Measurements from ENCODE around the gene ZNF750. TPM values are rescaled to one million over a fixed set of nuclear protein-coding genes. Genes with fewer than 3 reads are reported as not detected.

Gene ZNF750
- total RNA-seq: 0.04 TPM
- 1 to 10 TPM in 1 of 8 donors, under 1 TPM in 7; 0.11 to 4.8 (median 0.40) TPM for polyA plus RNA-seq (ENCODE audit: insufficient read depth in 1 of 8, insufficient read length in 8 of 8, low replicate concordance in 1 of 8)
- long read RNA-seq, donor 1: 0 reads
- long read RNA-seq, donor 2: 0 reads
- long read RNA-seq, donor 3: 0 reads
- long read RNA-seq, donor 4: 0 reads
- long read RNA-seq, donor 5, partial matches to known transcripts: 0 of 1 reads
- long read RNA-seq, donor 5, other reads (novel, unspliced or antisense): 0 of 1 reads
- long read RNA-seq, donor 6: 0 reads
- long read RNA-seq, donor 7: 0 reads
- long read RNA-seq, donor 8: 0 reads
- long read RNA-seq, donor 9: 0 reads
- long read RNA-seq, donor 10, partial matches to known transcripts: 23 of 23 reads
- long read RNA-seq, donor 10, other reads (novel, unspliced or antisense): 0 of 23 reads
- long read RNA-seq, donor 11: 0 reads

DNA sequence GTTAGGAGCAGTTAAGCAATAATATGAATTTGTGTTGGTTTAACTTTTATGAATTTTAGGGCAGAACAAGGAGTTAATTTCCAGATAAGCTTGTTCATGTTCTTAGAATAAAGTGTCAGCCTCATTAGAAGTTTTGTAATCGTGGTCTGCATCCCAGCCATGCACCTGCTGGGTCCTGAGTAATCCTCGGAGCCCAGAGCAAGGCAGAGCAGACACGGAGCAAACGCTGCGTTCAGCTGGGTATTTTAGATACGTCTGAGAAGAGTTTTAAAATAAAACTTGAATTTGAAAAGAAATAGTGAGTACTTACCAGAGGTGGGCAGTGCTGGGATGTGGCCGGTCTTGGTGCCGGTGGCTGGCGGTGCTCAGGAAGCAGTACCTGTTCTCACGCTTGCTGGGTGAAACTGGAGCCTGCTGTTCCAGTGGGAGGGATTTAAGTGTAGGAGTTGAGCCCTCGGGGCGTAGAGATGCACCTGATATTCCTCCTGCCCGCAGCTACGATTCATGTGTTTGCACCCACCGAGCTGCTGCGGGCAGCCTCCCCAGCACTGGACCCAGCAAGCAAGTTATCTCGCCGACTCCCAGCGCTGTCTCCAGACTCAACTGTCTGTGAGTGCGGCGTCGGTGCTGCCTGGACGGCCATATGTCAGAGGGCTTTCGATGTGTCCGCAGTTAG is at the start of gene ZNF750:
Gene ZNF750 (minus strand): TSS at position 406 of the 676 bp plus-strand sequence. CDS start 7,568 bp downstream, outside the sequence.
- Histone ChIP-seq H3K4me3 (ENCODE audit: low read length) (no peak within 1 kb of the TSS), H3K36me3 (ENCODE audit: control insufficient read depth, insufficient read depth, low read length) (peaks cover 2% of the 10 kb centered on the region), H3K4me1 (ENCODE audit: control insufficient read depth, insufficient read depth, low read length) (peaks cover 17% of the 10 kb centered on the region), H3K27me3 (ENCODE audit: control insufficient read depth, insufficient read depth, low read length) (no peaks in the 10 kb centered on the region), H3K27ac (ENCODE audit: low read length) (no peak within 1 kb of the TSS), H3K9me3 (replicated peaks; ENCODE audit: control insufficient read depth, low read depth, low read length) (no peaks in the 10 kb centered on the region)
- no peak for DNase-seq
- 80% methylated on average over 21 of the region's 25 CpGs for WGBS (ENCODE audit: insufficient coverage)

DNA sequence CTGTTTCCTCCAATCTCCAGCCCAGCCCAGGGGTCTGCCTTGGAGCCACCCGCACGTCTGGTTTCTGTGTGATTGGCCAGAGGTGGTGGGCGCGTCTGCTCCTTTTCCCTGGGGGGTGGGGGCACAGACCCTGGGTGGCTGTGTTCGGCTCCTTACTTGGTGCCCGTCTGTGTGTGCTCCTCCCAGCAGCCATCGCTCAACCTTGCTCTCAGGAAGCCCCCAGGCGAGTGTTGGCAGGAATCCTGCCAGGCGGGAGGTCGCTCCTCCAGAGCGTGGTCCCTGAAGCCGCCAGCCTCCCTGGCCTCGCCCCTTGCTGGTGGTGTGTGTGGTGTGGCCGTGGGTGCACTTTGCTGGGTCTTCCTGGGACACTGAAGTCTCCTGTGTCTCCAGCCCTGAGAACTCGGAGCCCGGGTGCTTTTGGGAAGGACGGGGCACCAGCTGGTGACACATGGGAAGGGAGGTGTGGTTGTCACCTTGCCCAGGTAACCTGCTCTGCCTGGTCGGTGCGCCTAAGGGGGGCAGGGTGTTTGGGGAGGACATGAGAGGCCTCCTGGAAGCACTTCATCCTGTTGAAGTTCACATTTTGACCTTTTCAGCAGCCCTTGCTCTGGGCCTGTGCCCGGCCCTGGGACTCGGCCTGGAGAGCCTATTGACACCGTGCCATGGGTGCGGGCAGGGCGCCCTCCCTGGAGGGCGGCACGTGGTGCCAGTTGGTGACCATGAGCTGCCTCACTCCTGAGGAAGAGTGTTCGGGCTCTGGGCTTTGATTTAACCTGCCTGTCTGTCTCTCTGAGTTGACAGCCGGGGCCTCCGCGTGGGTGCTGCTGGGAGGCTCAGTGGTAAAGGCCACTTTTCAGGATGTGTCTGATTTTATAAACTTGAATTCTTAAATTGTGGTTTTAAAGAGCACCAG is 49.0 kb upstream of the ZNF750 start:
- Histone ChIP-seq H3K9me3 (replicated peaks; ENCODE audit: control insufficient read depth, low read depth, low read length) (no peaks in the 10 kb centered on the region), H3K4me1 (ENCODE audit: control insufficient read depth, insufficient read depth, low read length) (peaks cover 68% of the 10 kb centered on the region), H3K36me3 (ENCODE audit: control insufficient read depth, insufficient read depth, low read length) (peaks cover 17% of the 10 kb centered on the region), H3K4me3 (ENCODE audit: low read length) (no peak overlapping the region), H3K27ac (ENCODE audit: low read length) (no peak overlapping the region), H3K27me3 (ENCODE audit: control insufficient read depth, insufficient read depth, low read length) (no peaks in the 10 kb centered on the region)
- DNase-seq: no peak
- WGBS (ENCODE audit: insufficient coverage): 81% methylated on average over 19 of the region's 30 CpGs

DNA sequence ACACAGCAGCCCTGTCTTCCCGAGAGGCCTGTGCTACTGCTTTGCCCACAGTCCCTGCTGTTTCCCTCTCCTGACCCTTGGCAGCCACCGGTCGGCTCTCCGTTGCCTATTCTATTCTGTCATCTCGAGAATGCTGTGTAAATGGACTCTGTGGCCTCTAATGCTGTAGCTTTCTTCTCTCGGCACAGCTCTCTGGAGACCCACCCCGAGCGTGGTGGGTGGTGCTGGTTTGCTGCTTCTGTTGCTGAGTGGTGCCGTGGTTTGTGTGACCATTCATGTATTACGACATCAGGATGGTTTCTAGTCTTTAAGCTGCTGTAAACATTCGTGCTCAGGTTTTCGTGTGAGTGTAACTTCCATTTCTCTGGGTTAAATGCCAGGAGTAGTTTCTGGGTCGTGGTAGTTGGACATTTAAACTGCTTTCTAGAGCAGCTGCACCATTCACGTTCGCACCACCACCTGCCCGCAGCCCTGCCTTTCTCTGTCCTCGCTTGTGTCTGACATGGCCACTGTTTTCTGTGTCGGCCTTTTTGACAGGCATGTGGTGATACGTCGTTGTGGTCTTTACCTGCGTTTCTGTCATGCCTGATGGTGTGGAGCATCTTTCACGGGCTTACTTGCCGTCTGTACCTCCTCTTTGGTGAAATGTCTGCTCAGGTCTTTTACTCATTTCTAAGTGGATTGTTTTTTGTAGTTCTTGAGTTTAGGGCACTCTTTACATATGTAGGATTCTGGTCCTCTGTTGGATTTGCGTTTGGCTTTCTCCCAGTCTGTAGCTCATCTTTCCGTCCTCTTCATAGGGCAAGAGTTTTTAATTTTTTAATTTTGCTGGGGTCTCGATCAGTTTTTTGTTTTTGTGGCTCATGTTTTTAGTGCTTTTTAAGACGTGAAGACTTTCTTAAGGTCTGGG is 47.7 kb upstream of the ZNF750 start:
- H3K4me1 ChIP-seq (ENCODE audit: control insufficient read depth, insufficient read depth, low read length): peaks cover 58% of the 10 kb centered on the region
- DNase-seq: no peak
- WGBS (ENCODE audit: insufficient coverage): 95% methylated on average over 14 of the region's 27 CpGs
- peaks cover 17% of the 10 kb centered on the region for H3K36me3 ChIP-seq (ENCODE audit: control insufficient read depth, insufficient read depth, low read length)
- H3K9me3 ChIP-seq (replicated peaks; ENCODE audit: control insufficient read depth, low read depth, low read length): no peaks in the 10 kb centered on the region
- H3K27me3 ChIP-seq (ENCODE audit: control insufficient read depth, insufficient read depth, low read length): no peaks in the 10 kb centered on the region
- no peak overlapping the region for H3K4me3 ChIP-seq (ENCODE audit: low read length)
- H3K27ac ChIP-seq (ENCODE audit: low read length): no peak overlapping the region

DNA sequence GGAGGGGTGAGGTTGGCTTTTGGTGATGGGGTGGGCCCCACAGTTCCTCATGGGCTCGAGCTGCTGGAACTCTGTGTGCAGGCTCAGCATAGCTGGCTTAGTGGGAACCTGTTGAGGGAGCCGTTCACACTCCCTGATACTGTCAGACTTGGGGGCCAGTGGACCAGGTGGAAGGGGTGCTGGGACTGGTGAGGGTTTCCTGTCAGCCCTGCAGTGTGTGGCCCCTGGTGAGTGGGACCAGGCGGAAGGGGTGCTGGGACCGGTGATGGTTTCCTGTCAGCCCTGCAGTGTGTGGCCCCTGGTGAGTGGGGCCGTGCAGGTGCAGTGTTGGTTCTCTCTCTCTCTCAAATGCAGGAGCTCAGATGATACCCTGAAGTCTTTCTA is 45.1 kb upstream of the ZNF750 start:
- Histone ChIP-seq H3K36me3 (ENCODE audit: control insufficient read depth, insufficient read depth, low read length) (peaks cover 8% of the 10 kb centered on the region), H3K27ac (ENCODE audit: low read length) (peak overlapping the region; percentile 8), H3K4me1 (ENCODE audit: control insufficient read depth, insufficient read depth, low read length) (peaks cover 56% of the 10 kb centered on the region), H3K27me3 (ENCODE audit: control insufficient read depth, insufficient read depth, low read length) (no peaks in the 10 kb centered on the region), H3K9me3 (replicated peaks; ENCODE audit: control insufficient read depth, low read depth, low read length) (no peaks in the 10 kb centered on the region), H3K4me3 (ENCODE audit: low read length) (no peak overlapping the region)
- WGBS (ENCODE audit: insufficient coverage): 56% methylated on average over 4 of the region's 5 CpGs
- no peak for DNase-seq

DNA sequence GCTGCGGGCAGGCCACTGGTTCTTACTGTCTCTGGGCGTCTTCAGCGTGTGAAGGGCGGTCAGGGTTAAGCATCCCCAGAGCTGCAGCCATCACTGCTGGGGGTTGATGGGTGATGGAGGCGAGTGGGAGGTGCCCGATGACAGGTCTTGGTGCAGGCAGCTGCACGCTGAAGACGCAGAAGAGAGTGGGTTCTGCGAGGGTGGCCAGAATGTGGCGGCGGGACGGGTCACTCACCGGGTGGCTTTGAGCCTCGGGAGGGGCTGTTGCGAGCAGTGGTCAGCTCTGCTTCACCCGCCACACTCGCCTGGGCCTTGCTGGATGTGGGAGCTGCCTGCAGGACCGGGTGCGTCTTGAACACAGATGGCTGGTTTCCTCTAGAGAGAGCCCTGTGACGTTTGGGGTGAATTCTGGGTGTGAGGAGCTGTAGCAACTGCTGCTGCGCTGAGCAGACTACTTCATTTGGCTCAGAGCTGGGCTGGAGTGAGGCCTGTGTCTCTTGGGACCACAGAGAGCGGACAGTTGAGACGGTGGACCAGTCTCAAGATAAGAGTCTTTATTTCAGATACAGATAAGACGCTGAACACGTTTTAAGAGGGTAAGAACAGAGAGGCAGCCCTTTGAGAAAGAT is 44.6 kb upstream of the ZNF750 start:
- no peaks in the 10 kb centered on the region for H3K9me3 ChIP-seq (replicated peaks; ENCODE audit: control insufficient read depth, low read depth, low read length)
- peaks cover 54% of the 10 kb centered on the region for H3K4me1 ChIP-seq (ENCODE audit: control insufficient read depth, insufficient read depth, low read length)
- H3K4me3 ChIP-seq (ENCODE audit: low read length): no peak overlapping the region
- peak; percentile 76 for DNase-seq
- peaks cover 11% of the 10 kb centered on the region for H3K36me3 ChIP-seq (ENCODE audit: control insufficient read depth, insufficient read depth, low read length)
- 61% methylated on average over 24 of the region's 25 CpGs for WGBS (ENCODE audit: insufficient coverage)
- H3K27ac ChIP-seq (ENCODE audit: low read length): peak overlapping the region; percentile 8
- H3K27me3 ChIP-seq (ENCODE audit: control insufficient read depth, insufficient read depth, low read length): no peaks in the 10 kb centered on the region

DNA sequence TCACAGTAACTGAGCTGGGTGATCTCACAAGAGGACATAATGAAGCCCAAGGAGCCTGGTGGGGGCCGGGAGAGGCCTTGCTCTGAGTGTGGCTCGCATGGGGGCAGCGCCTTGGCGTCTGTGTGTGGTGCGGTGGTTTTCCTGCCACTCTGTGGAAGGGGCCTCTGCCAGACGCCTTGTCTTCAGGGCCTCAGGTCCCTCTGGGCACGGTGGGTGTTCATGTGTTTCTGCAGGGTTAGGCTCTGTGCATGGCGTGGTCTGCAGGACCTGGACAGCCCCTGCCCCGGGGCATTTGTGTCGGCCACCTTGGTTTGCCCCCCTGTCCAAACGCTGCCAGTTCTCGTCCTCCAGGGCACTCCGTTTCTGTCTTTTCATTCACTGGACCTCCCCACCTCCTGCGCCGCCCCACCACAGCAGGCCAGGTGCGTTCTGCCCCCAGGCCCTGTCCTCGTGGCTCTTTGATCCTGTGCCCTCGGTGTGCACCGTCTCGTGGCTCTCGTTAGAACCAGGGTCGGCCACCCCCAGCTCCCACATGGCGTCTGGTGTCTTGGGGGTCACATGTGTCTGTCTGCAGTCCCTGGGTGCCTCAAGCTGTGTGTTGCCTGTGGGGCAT is 43.7 kb upstream of the ZNF750 start:
- no peaks in the 10 kb centered on the region for H3K9me3 ChIP-seq (replicated peaks; ENCODE audit: control insufficient read depth, low read depth, low read length)
- H3K4me1 ChIP-seq (ENCODE audit: control insufficient read depth, insufficient read depth, low read length): peaks cover 51% of the 10 kb centered on the region
- H3K36me3 ChIP-seq (ENCODE audit: control insufficient read depth, insufficient read depth, low read length): peaks cover 11% of the 10 kb centered on the region
- 88% methylated on average over 19 of the region's 23 CpGs for WGBS (ENCODE audit: insufficient coverage)
- no peaks in the 10 kb centered on the region for H3K27me3 ChIP-seq (ENCODE audit: control insufficient read depth, insufficient read depth, low read length)
- H3K27ac ChIP-seq (ENCODE audit: low read length): no peak overlapping the region
- no peak overlapping the region for H3K4me3 ChIP-seq (ENCODE audit: low read length)
- DNase-seq: no peak

DNA sequence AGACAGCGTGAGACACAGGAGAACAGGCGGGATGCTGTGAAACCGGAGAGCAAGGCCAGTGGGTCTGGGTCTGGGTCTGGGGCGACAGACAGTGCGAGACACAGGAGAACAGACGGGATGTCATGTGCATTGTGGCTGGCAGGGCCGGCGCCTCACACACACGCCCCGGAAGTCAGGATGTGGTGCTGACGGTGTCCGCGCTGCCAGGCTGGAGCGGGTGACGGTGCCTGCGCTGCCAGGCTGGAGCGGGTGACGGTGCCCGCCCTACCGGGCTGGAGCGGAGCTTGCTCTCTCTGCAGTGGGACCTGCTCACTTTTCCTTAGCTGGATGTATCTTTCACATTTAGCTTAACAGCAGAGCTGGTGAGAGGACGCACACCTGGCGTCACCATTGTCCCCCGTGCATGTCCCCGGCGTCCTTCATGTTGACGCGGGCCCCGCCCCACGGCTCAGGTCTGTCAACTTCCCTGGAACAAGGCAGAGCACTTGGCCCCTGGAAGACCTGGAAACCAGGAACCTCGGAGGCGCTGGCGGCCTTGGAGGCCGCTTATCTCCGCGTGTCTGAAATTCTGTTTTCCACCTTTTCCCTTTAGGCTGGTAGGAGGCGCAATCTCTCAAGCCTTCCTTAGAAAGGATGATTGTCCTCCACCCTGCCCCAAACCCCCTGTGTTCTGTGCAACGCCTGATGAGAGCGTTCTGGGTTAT is 43.0 kb upstream of the ZNF750 start:
- no peak overlapping the region for H3K27ac ChIP-seq (ENCODE audit: low read length)
- H3K9me3 ChIP-seq (replicated peaks; ENCODE audit: control insufficient read depth, low read depth, low read length): no peaks in the 10 kb centered on the region
- peaks cover 51% of the 10 kb centered on the region for H3K4me1 ChIP-seq (ENCODE audit: control insufficient read depth, insufficient read depth, low read length)
- no peak for DNase-seq
- H3K36me3 ChIP-seq (ENCODE audit: control insufficient read depth, insufficient read depth, low read length): peaks cover 11% of the 10 kb centered on the region
- WGBS (ENCODE audit: insufficient coverage): 93% methylated on average over 36 of the region's 39 CpGs
- H3K27me3 ChIP-seq (ENCODE audit: control insufficient read depth, insufficient read depth, low read length): no peaks in the 10 kb centered on the region
- H3K4me3 ChIP-seq (ENCODE audit: low read length): no peak overlapping the region

DNA sequence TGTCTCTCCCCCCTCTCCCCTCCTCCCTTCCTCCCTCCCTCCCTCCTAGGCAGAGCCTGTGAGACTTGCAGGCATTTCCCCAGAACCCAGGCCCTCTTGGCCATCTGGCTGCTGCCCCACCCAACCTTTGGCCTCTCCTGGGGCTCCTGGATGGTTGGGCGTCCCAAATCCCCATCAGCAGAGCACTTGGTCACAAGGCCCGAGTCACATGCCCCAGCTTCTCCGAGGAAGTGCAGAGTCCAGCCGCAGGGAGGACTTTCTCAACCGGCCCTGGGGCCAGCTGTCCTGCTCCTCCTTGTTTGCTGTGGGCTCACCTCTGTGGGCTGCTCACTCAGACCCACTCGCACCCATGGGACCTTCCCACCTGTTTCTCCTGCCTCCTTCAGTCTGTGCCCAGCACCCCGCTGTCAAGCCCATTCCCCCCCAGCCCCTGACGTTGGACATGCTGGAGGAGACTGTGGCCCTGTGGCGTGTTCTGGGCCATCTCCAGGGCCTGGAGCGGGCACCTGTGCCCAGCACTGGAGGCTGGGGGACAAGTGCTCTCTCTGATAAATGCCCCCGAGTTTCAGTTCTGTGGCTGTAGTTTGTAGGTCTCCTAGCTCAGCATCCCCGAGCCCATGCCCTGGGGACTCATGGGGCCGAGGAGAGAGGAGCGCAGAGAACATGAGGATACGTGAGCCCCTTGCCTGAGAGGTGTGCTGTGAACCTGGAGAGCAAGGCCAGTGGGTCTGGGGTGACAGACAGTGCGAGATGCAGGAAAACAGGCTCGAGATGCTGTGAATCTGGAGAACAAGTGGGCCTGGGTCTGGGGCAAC is 42.3 kb upstream of the ZNF750 start:
- Histone ChIP-seq H3K27me3 (ENCODE audit: control insufficient read depth, insufficient read depth, low read length) (no peaks in the 10 kb centered on the region), H3K4me3 (ENCODE audit: low read length) (no peak overlapping the region)

More for the DNA sequence above, 42.3 kb upstream of the ZNF750 start:
- Histone ChIP-seq H3K9me3 (replicated peaks; ENCODE audit: control insufficient read depth, low read depth, low read length) (no peaks in the 10 kb centered on the region), H3K4me1 (ENCODE audit: control insufficient read depth, insufficient read depth, low read length) (peaks cover 49% of the 10 kb centered on the region), H3K36me3 (ENCODE audit: control insufficient read depth, insufficient read depth, low read length) (peaks cover 6% of the 10 kb centered on the region), H3K27ac (ENCODE audit: low read length) (no peak overlapping the region)
- WGBS (ENCODE audit: insufficient coverage): 71% methylated on average over 16 of the region's 17 CpGs
- DNase-seq: peak; percentile 71
